Astrocyte (in vitro differentiated cells and primary cell): ENCODE data around the gene RPL5.

Source experiments
- CTCF ChIP-seq: IDR thresholded peaks from 2 replicates; pipeline ENCODE4 v1.5.1; 2011; ENCODE audit warnings: low read depth, mild to moderate bottlenecking, inconsistent platforms, low read length, moderate library complexity; ENCODE audit not compliant: insufficient read depth
- EZH2 ChIP-seq: IDR thresholded peaks from 2 replicates; pipeline ENCODE4 v1.6.1; 2012; ENCODE audit warnings: mild to moderate bottlenecking, low read length, inconsistent platforms; ENCODE audit not compliant: insufficient read depth

GRCh38 chr1:92882819-92883218, 51.0 kb downstream of the RPL5 start:
- TF ChIP-seq CTCF: no peak
- TF ChIP-seq EZH2: no peak
